HepG2 (cell line): ENCODE measurements around the gene KISS1. TPM values are rescaled to one million over a fixed set of nuclear protein-coding genes. Genes with fewer than 3 reads are reported as not detected.

Experiments
- ATAC-seq: fragments of 200-7000 bp; cut with Tn5 transposase; 3 replicates; pipeline ENCODE4 v1.9.1; 2020; ENCODE audit warnings: mild to moderate bottlenecking, moderate library complexity
- BruUV-seq: library from RNA; stranded (reverse); fragments of 400-500 nt; replicated peaks from 2 replicates; lab custom pipeline; 2021; lab: Mats Ljungman, UMichigan
- CTCF ChIA-PET: fragments of 300-600 bp; formaldehyde crosslinking; extraction: SDS; loops from one replicate; lab custom pipeline; 2021; ENCODE audit warnings: low total read pairs, inconsistent platforms, low intra/inter-chr PET ratio; lab: Yijun Ruan, JAX
- POLR2A ChIA-PET: fragments of 350-600 bp; sonication (Branson Sonifier 250); formaldehyde crosslinking; loops from one replicate; lab custom pipeline; 2020; ENCODE audit warnings: antibody characterized with exemption, inconsistent platforms; lab: Yijun Ruan, JAX
- DNase-seq: peaks from one replicate; pipeline ENCODE4 v3.0.0-alpha.2; 2015; ENCODE audit warnings: low spot score
- FAIRE-seq: peaks from 3 replicates; lab custom pipeline; 2011; peaks lifted over from hg19 to GRCh38; lab: Jason Lieb, UNC
- H2AFZ ChIP-seq: one replicate; pipeline ENCODE4 v1.6.1; 2011; ENCODE audit warnings: low read length, inconsistent platforms
- H3K27ac ChIP-seq: fragments of 300-600 bp; 3 replicates; pipeline ENCODE4 v1.8.0; 2011; ENCODE audit warnings: mixed run types, mild to moderate bottlenecking, mixed read lengths, low read length, inconsistent platforms; ENCODE audit not compliant: insufficient read depth; ENCODE audit errors: extremely low read length
- H3K27me3 ChIP-seq, 2 experiments: fragments of 200-600 bp in 1 of 2; 2 replicates in 1 of 2; 3 replicates in 1 of 2; pipeline versions ENCODE4 v1.6.0 to v1.8.0; 2011; ENCODE audit warnings: low read length in 2 of 2, mild to moderate bottlenecking in 2 of 2, moderate library complexity in 2 of 2, inconsistent platforms in 1 of 2; ENCODE audit not compliant: insufficient read depth in 2 of 2, control insufficient read depth in 1 of 2
- H3K36me3 ChIP-seq, 2 experiments: fragments of 200-600 bp in 1 of 2; replicated peaks in 1 of 2; 2 replicates in 1 of 2; 3 replicates in 1 of 2; pipeline versions ENCODE4 v1.5.1 to v1.8.0; 2011; ENCODE audit warnings: low read length in 2 of 2, inconsistent platforms in 1 of 2; ENCODE audit not compliant: insufficient read depth in 2 of 2, control insufficient read depth in 1 of 2
- H3K4me1 ChIP-seq: 2 replicates; pipeline ENCODE4 v1.5.1; 2012; ENCODE audit warnings: low read length, inconsistent platforms; ENCODE audit not compliant: insufficient read depth
- H3K4me2 ChIP-seq: 2 replicates; pipeline ENCODE4 v1.6.0; 2011; ENCODE audit warnings: low read depth, low read length, inconsistent platforms
- H3K4me3 ChIP-seq, 3 experiments: fragments of 200-600 bp in 1 of 3; sonication (generic), shearing (Covaris generic) in 1 of 3; replicated peaks in 1 of 3; 2 replicates each; pipeline ENCODE4 v1.5.1; 2011 to 2016; ENCODE audit warnings: low read length in 3 of 3, inconsistent platforms in 2 of 3, low read depth in 2 of 3, mild to moderate bottlenecking in 2 of 3, control low read depth in 1 of 3, mixed read lengths in 1 of 3; ENCODE audit not compliant: insufficient read depth in 1 of 3
- H3K79me2 ChIP-seq: one replicate; pipeline ENCODE4 v1.6.1; 2011; ENCODE audit warnings: low read length, inconsistent platforms; ENCODE audit not compliant: insufficient read depth
- H3K9ac ChIP-seq: 2 replicates; pipeline ENCODE4 v1.6.0; 2011; ENCODE audit warnings: mild to moderate bottlenecking, low read depth, low read length, inconsistent platforms; ENCODE audit not compliant: insufficient read depth
- H3K9me3 ChIP-seq: 2 replicates; pipeline ENCODE4 v1.5.1; 2012; ENCODE audit warnings: mild to moderate bottlenecking, low read length
- H4K20me1 ChIP-seq: 2 replicates; pipeline ENCODE4 v1.6.0; 2011; ENCODE audit warnings: inconsistent platforms, mild to moderate bottlenecking, low read length, moderate library complexity; ENCODE audit not compliant: insufficient read depth
- BRF2 ChIP-seq: sonication (generic); formaldehyde crosslinking; IDR thresholded peaks from 2 replicates; pipeline ENCODE4 v1.8.1; 2022; ENCODE audit warnings: mild to moderate bottlenecking, missing genetic modification reagents
- CCDC6 ChIP-seq: sonication (generic); formaldehyde crosslinking; IDR thresholded peaks from 2 replicates; pipeline ENCODE4 v1.8.1; 2022; ENCODE audit warnings: mild to moderate bottlenecking, missing genetic modification reagents, moderate library complexity
- GPN1 ChIP-seq: sonication (generic); formaldehyde crosslinking; IDR thresholded peaks from 2 replicates; pipeline ENCODE4 v1.5.1; 2020; ENCODE audit warnings: missing genetic modification reagents, borderline replicate concordance
- NFYC ChIP-seq: IDR thresholded peaks from 2 replicates; pipeline ENCODE4 v1.6.1; 2016; ENCODE audit warnings: missing genetic modification reagents, missing compliant biosample characterization
- ZNF460 ChIP-seq: sonication (generic); formaldehyde crosslinking; IDR thresholded peaks from 2 replicates; pipeline ENCODE4 v1.5.1; 2020; ENCODE audit warnings: missing genetic modification reagents, mild to moderate bottlenecking, borderline replicate concordance
- ZNF7 ChIP-seq: IDR thresholded peaks from 2 replicates; pipeline ENCODE4 v1.6.1; 2016; ENCODE audit warnings: missing biosample characterization, missing genetic modification reagents
- WGBS: methylation state at CpG from one replicate; pipeline ENCODE4 v1.1.6; 2017; ENCODE audit warnings: low lambda C conversion rate; 5-methylcytosine and 5-hydroxymethylcytosine counted together
- in situ Hi-C: cut with HindIII; loops from 2 replicates; pipeline ENCODE4 v1.10.0; 2017; ENCODE audit warnings: low pct_unique_long_range_greater_than_20kb; ENCODE audit not compliant: extremely low pct_ligation_motif_present
- intact Hi-C: fragments of 100-400 bp; cut with micrococcal nuclease; formaldehyde crosslinking; loops from one replicate; pipeline ENCODE4 v1.10.0; 2022; ENCODE audit not compliant: unreplicated experiment
- polyA plus RNA-seq, 8 experiments: library from polyadenylated mRNA; depleted of rRNA in 3 of 8; stranded (reverse) in 7 of 8; unstranded in 1 of 8; fragments of >200 nt; fragmentation: Illumina TruSeq in 4 of 8; extraction: Trizol in 4 of 8; gene quantifications; 2 replicates each; pipeline versions ENCODE4 v1.2.1 to v1.2.3, GENCODE V29; 2011 to 2016; ENCODE audit warnings: low read depth in 4 of 8, missing spikeins in 1 of 8, mixed read lengths in 1 of 8; ENCODE audit not compliant: insufficient read depth in 1 of 8
- total RNA-seq, 5 experiments: library from RNA; depleted of rRNA; stranded (reverse); fragments of >200 nt; fragmentation: Illumina TruSeq; extraction: Trizol; gene quantifications; 2 replicates each; pipeline ENCODE4 v1.2.3, GENCODE V29; 2016; ENCODE audit warnings: low read depth in 1 of 5
- TF ChIP-seq, protein P1 (sequence below): IDR thresholded peaks from 2 replicates; pipeline ENCODE4 v1.6.1; 2016; ENCODE audit warnings: mild to moderate bottlenecking

Gene KISS1
- total and polyA plus RNA-seq, 2 of the 13 experiments (the other 11 are each of a cell fraction or from before 2014, with no cell fraction given) = 0.24 to 0.80 TPM

DNA sequence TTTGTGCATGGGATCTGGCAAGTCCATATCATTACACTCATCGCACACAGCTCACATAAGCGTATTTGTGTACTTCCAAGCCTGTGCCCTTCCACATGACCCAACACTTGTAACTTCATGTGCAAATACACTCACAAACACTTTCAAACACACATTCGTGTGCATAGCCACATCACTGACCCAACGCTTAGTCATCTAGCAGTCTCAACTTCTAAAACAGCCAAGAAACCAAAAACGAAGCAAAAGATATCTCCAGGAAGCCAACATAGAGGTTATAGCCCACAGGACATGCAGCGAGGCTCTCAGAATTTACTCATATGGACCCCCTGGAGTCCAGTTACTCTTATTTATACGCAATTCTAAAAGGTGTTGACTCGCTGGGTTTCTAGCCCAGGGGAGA, 28.4 kb upstream of the KISS1 start:
- H3K27me3 ChIP-seq = no peaks in the 10 kb centered on the region
- ChIA-PET CTCF (no interaction called here), POLR2A (no interaction called here)
- no peak overlapping the region for H3K27ac ChIP-seq
- no peak overlapping the region for H3K4me3 ChIP-seq
- peaks cover 13 to 36% of the 10 kb centered on the region in 2 experiments; a peak in 4 of 5 replicates for H3K36me3 ChIP-seq
- TF ChIP-seq ZNF460 (CRISPR knock-in tag) = no peak
- no peak for TF ChIP-seq ZNF7
- TF ChIP-seq NFYC = no peak
- TF ChIP-seq, protein P1, sequence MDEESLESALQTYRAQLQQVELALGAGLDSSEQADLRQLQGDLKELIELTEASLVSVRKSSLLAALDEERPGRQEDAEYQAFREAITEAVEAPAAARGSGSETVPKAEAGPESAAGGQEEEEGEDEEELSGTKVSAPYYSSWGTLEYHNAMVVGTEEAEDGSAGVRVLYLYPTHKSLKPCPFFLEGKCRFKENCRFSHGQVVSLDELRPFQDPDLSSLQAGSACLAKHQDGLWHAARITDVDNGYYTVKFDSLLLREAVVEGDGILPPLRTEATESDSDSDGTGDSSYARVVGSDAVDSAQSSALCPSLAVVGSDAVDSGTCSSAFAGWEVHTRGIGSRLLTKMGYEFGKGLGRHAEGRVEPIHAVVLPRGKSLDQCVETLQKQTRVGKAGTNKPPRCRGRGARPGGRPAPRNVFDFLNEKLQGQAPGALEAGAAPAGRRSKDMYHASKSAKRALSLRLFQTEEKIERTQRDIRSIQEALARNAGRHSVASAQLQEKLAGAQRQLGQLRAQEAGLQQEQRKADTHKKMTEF = no peak
- TF ChIP-seq GPN1 (CRISPR knock-in tag) = no peak
- TF ChIP-seq BRF2 (CRISPR knock-in tag) = no peak
- no peak for TF ChIP-seq CCDC6
- H3K79me2 ChIP-seq = no peaks in the 10 kb centered on the region
- intact Hi-C loops = no loop called here
- 90% methylated on average over 8 of the region's 8 CpGs for WGBS
- no peaks in the 10 kb centered on the region for H4K20me1 ChIP-seq
- no peak overlapping the region for H3K9ac ChIP-seq
- H3K4me1 ChIP-seq = peaks cover 18% of the 10 kb centered on the region
- in situ Hi-C loops = no loop called here
- H3K9me3 ChIP-seq = no peaks in the 10 kb centered on the region
- DNase-seq = no peak
- no peak for ATAC-seq
- BruUV-seq = no TSS peak
- FAIRE-seq = no peak
- no peak overlapping the region for H2AFZ ChIP-seq
- H3K4me2 ChIP-seq = no peak overlapping the region
